Activated CD4-positive, alpha-beta T cell treated with anti-CD3 and anti-CD28 coated beads for 24 hours (primary cell): ENCODE results near the gene STIM2.

ENCODE experiments used
- DNase-seq, 2 donors: peaks; one replicate each; pipeline ENCODE4 v3.0.0-alpha.2; 2020; ENCODE audit warnings: low read depth in 2 of 2

STIM2 gene

DNA sequence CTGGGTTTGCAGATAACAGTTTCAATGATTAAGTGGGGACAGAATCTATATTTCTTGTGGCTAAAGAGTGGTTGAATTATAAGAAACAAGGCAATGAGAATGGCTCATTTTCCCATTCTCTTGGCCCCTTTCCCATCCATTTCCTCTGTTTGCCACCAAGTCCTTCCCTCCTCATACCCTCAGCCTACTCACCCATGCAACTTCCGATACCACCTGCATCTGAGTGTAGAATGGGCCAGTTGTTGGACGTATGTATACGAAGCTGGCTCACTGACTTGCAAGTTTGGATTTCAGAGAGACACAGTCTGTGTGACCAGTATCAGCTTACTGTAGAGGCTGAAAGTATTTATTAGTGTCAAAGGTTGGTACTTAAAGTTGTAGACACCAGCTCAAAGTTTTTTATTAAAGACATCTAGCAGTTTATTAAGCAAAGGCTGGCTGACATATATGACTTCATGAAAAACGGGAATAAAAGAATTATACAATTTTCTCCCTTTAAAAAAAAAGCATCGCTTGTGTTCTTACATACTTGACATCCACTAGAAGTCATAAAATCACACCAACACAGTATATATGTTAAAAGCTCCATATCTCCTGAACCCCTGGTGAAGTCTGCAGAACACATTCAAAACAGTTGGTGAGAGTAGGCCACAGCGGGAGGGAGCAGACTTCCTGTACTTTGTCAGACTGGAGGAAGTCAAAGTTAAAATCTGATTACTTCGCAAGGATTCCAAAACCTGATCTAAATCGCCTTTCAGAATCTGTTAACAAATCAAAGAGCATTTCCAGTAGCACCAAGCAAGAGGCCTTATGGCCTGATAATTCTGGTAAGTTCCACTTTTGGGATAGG is 22.4 kb upstream of the STIM2 start:
- no peak for DNase-seq

DNA sequence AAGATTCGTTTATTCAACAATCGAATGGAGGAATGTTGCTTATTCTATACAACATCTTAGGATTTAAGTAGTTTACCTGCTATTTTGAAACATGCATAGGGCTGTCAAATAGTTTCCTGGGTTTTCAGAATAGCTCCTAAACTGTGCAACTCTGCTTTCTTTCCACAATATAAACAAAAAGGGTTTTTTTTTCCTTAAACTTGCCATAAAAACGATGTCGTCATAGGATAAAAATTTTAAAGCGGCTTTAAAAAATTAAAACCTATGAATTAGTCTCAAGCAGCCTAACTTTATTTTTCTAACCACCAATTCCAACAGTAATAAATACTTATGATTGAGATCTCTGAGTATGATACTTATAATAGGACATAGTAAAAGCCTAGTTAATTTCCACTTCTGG is 21.6 kb upstream of the STIM2 start:
- DNase-seq, result no peak

DNA sequence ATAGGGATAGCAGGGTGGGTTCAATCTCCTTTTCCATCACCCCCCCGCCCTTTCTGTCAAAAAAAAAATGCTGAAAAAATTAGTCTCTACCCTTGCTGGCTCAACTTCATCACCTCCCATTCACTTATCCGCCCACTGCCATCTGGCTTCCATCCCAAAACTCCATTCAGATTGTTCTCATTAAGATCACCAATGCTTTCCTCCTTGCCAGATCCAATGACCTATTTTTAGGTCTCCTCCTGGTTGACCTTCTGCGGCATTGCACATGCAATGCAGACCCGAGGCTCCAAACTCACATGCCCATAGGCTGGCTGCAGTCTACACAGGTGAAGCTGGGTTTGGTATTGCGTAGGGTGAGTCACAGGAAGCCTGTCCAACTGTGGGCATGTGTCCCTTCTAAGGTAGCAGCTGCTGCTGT is 21.1 kb upstream of the STIM2 start:
- DNase-seq, result no peak

- no peak for DNase-seq
These were observed 19.9 kb upstream of the STIM2 start for GRCh38 chr4:26840786-26841185.

DNA sequence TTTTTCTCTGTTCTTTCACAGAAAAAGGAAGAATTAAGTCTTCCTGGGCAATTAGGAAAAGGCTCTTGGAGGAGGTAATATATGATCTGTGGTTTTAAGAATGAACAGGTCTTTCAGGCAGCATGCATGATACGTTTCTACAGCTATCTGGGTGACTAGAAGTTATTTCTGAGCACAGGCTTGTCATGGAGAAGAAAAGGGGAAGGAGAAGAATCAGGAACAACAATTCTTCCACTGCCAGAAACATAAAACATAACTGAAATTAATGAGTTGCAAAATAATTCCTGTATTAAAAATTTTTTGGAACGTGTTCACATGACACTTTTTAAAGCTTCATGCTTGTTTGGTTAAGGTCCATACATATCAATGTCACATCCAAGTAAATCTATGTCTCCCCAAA is 17.7 kb upstream of the STIM2 start:
- no peak for DNase-seq

GRCh38 chr4:26850528-26850927 is 10.1 kb upstream of the STIM2 start:
- no peak for DNase-seq

- DNase-seq, result no peak
These were observed 9.5 kb upstream of the STIM2 start for GRCh38 chr4:26851129-26851528.

GRCh38 chr4:26854701-26855100 is 5.9 kb upstream of the STIM2 start:
- DNase-seq, result no peak

DNA sequence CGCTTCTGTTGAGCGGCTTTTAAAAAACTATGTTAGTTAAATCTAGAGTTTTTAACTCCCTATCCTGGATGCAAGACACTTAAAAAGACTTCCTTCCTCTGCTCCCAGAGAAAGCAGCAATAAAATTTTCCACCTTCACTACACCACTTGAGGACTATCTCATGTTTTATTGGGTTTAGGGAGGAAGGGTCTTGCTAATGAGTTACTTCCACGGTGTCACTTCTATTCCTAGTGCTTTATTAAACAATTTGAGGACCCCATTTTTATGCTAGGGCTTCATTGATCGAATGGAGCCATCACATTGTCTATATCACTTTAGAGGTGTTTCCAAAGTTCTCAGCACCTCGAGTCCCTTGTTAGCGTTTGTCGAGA is 3.7 kb upstream of the STIM2 start:
- DNase-seq, result no peak

- peak; percentile 76 to 87 for DNase-seq
These were observed 3.2 kb upstream of the STIM2 start for GRCh38 chr4:26857278-26858034.

DNA sequence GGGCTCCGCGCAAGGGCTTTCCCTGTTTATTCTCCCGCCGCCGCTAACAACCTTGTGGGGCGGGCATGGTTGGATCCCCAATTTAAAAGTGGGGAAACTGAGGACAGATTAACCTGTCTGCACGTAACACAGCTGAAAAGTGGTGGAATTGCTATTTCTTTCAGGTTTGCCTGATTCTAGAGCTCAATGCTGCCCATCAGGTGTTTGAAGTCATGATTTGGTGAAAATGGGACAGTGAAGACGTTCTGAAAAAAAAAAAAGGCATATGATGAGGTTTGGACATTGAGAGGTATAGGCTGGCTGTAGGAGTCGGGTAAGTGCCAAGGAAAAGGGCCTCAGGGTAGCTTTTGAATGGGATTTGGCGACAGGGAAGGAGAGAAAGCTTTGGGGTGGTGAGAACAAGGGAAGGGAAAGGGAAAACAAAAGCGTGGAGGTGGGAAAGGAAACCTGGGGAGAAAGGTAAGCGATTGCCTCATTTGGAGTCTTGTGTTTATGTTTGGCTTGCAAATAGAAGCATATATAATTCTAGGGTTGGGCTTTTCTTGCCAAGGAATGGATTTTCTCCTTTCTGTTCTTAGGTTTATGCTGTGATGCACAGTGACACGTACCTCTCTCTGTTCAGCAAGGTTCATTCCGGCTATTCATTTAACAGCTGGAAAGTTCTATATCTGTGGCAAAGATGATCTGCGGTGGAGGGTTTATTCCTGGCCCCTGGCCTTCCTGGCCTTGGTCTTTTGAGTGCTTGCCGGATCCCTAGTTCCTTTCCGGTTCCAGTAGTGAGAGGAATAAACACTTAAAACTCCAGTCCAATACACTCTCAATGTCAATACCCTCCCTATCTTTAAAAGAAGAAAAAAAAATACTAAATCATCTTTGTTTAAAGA is 2.4 kb upstream of the STIM2 start:
- no peak for DNase-seq

DNA sequence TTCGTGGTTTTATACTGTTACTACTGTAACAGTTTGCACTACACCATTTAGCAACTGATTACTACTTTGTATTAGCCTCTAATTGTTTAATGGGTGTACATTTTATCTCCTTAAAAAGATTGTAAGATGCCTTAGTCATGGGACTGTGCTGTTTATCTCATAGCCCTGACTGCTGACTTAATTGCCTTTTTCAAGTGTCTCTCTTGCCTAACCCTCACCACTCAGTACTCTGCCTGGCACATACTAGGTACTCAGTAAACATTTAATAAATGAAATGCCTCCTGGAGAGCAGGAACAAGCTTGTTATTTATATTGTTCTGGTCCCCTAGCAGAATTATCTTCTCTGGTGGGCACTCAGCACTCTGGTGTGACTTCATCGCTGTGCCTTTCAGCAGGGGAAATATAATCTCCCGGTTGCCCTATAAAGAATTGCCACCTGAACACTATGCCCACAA is 1.7 kb upstream of the STIM2 start:
- DNase-seq, result no peak

- DNase-seq, result no peak
These were observed 882 bp upstream of the STIM2 start for GRCh38 chr4:26859762-26860156.

- DNase-seq, result peak; percentile 22 to 33
These were observed 337 bp downstream of the STIM2 start for GRCh38 chr4:26860922-26861433.

- DNase-seq, result peak; percentile 57 to 63
These were observed 969 bp downstream of the STIM2 start for GRCh38 chr4:26861434-26862186.

DNA sequence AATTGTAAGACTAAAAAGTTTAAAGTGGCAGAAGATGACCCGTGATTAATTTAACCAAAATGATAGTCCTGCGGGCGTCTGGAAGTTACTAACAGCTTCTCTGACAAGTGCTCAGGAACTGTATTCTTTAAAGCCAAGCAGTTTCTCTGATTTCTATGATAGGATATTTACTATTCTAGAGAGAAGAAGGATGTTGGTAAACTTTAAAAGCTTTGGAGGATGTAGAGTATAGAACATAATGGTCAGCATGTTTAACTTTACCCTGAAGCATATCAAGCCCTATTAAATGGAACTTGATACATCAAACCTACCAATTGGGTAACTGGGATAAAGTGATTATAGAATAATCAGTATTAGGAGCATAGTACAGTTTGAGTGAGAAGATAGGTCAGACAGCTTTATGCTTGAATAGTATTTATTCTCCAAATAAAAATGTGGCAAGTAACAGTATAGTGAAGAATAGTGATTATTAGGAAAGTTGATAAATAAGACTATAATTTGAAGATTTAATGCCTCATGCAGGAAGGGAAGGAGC is 1.8 kb downstream of the STIM2 start:
- no peak for DNase-seq

DNA sequence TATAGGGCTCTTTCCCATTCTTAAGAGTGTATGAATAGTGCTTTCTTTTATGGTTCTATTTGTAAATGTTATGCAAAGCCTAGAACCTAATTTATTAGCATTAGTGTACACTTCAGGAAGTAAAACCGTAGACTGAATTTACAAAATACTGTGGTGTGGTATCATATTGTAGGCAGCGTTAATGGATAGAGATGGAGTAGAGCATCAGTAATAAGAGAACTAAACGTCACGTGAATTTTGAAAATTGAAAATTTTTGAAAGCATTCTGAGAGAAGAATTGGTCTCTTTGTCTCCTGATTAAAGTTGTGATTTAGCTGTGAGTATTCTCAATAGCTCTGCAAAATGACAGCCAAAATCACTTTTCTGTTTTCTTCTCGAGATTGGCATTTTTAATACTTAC is 2.9 kb downstream of the STIM2 start:
- DNase-seq, result no peak

GRCh38 chr4:26864899-26865298 is 4.3 kb downstream of the STIM2 start:
- no peak for DNase-seq

DNA sequence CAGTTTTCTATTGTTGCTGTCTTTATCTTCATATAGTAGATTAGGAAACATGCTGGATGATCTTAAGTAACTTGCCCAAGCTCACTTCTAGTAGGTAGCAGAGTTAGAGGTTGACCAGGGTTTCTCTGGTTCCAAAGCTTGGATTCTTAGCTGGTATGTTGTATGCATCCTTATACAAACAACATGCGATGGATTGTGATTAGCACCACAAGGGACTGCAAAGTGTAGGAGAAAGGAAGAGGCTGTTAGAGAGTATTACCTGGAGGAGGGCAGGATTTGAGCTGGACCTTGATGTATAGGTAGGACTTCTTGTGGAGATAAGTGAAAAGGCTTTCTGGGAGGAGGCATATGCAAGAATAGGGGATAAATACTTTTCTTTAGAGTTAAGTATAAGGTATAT is 5.6 kb downstream of the STIM2 start:
- DNase-seq, result no peak

GRCh38 chr4:26866781-26867180 is 6.1 kb downstream of the STIM2 start:
- DNase-seq, result no peak
